ENCODE measurements around the gene FSCN2. TPM values are rescaled to one million over a fixed set of nuclear protein-coding genes. Genes with fewer than 3 reads are reported as not detected.
"Not testable (repeated sequence)": the region's sequence is repeated elsewhere in the genome, so short reads cannot be mapped to it uniquely, and the experiment has no call there.

FSCN2 gene
- total RNA-seq, 3 donors from 2014 or later: 0.48 to 3.2 (median 1.6) TPM

- intact Hi-C loops (cut with DNase I; ENCODE audit: low total_unique reads): no loop called here
- Histone ChIP-seq H3K36me3 (no peaks in the 10 kb centered on the region), H3K27me3 (no peaks in the 10 kb centered on the region), H3K9me3 (no peaks in the 10 kb centered on the region), H3K4me1 (no peaks in the 10 kb centered on the region), H3K27ac (no peak overlapping the region), H3K4me3 (no peak overlapping the region)
- no peak for DNase-seq (ENCODE audit: low spot score in 2 of 2)
- TF ChIP-seq, protein P1, sequence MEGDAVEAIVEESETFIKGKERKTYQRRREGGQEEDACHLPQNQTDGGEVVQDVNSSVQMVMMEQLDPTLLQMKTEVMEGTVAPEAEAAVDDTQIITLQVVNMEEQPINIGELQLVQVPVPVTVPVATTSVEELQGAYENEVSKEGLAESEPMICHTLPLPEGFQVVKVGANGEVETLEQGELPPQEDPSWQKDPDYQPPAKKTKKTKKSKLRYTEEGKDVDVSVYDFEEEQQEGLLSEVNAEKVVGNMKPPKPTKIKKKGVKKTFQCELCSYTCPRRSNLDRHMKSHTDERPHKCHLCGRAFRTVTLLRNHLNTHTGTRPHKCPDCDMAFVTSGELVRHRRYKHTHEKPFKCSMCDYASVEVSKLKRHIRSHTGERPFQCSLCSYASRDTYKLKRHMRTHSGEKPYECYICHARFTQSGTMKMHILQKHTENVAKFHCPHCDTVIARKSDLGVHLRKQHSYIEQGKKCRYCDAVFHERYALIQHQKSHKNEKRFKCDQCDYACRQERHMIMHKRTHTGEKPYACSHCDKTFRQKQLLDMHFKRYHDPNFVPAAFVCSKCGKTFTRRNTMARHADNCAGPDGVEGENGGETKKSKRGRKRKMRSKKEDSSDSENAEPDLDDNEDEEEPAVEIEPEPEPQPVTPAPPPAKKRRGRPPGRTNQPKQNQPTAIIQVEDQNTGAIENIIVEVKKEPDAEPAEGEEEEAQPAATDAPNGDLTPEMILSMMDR (IDR thresholded peaks at IDR 0.05): no peak
Observed at GRCh38 chr17:81582341-81582740, 54.2 kb downstream of the FSCN2 start.

DNA sequence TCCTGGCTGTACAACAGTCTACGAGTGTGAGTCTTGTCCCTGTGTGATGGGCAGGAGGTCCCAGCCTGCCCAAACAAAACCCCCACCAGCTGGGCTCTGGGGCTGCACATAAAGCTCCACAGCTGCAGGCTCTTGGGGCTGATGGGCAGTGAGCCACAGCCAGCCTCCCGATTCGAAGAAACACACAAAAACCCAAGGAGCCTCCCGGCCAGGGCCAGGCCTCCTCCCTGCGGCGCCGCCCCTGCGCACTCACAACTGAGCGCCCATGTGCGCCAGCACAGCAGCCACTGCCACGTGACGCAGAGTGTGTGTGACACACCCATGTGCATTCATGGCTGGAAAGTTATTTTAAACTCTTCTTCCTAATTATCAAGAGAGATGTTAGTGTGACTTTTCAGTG lies 54.6 kb downstream of the FSCN2 start:
- TF ChIP-seq POLR2A (IDR thresholded peaks at IDR 0.05) (no peak), POLR2AphosphoS5 (IDR thresholded peaks at IDR 0.05) (no peak)
- TF ChIP-seq, protein P1 (IDR thresholded peaks at IDR 0.05): no peak
- intact Hi-C loops (cut with DNase I; ENCODE audit: low total_unique reads): no loop called here
- Histone ChIP-seq H3K4me3 (no peak overlapping the region), H3K4me1 (no peaks in the 10 kb centered on the region), H3K9me3 (no peaks in the 10 kb centered on the region), H3K27me3 (no peaks in the 10 kb centered on the region), H3K27ac (no peak overlapping the region), H3K36me3 (no peaks in the 10 kb centered on the region)
- DNase-seq (ENCODE audit: low spot score in 2 of 2): no peak

GRCh38 chr17:81583589-81584342 lies 55.6 kb downstream of the FSCN2 start:
- H3K27me3 ChIP-seq: no peaks in the 10 kb centered on the region
- H3K9me3 ChIP-seq: no peaks in the 10 kb centered on the region
- no peak for TF ChIP-seq POLR2AphosphoS5 (IDR thresholded peaks at IDR 0.05)
- TF ChIP-seq POLR2A (IDR thresholded peaks at IDR 0.05): no peak
- TF ChIP-seq, protein P1 (IDR thresholded peaks at IDR 0.05): no peak
- no peak overlapping the region for H3K4me3 ChIP-seq
- intact Hi-C loops (cut with DNase I; ENCODE audit: low total_unique reads): no loop called here
- H3K36me3 ChIP-seq: no peaks in the 10 kb centered on the region
- H3K4me1 ChIP-seq: no peaks in the 10 kb centered on the region
- no peak overlapping the region for H3K27ac ChIP-seq
- DNase-seq (ENCODE audit: low spot score in 2 of 2): no peak

DNA sequence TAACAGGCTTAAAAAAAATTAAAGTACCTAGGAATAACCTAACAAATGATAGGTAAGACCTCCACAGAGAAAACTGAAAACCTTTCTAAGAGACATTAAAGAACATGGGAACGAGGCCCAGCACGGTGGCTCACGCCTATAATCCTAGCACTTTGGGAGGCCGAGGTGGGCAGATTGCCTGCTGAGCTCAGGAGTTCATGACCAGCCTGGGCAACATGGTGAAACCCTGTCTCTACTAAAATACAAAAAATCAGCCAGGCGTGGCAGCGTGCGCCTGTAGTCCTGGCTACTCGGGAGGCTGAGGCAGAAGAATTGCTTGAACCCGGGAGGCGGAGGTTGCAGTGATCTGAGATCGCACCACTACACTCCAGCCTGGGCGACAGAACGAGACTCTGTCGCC lies 56.6 kb downstream of the FSCN2 start:
- H3K36me3 ChIP-seq; H3K4me3 ChIP-seq; H3K9me3 ChIP-seq; H3K4me1 ChIP-seq; H3K27ac ChIP-seq; H3K27me3 ChIP-seq; intact Hi-C loops (cut with DNase I; ENCODE audit: low total_unique reads); DNase-seq (ENCODE audit: low spot score in 2 of 2): not testable (repeated sequence)

- H3K4me1 ChIP-seq: no peaks in the 10 kb centered on the region
- no peak overlapping the region for H3K4me3 ChIP-seq
- H3K9me3 ChIP-seq: no peaks in the 10 kb centered on the region
- intact Hi-C loops (cut with DNase I; ENCODE audit: low total_unique reads): no loop called here
- DNase-seq (ENCODE audit: low spot score in 2 of 2): no peak
- H3K27me3 ChIP-seq: no peaks in the 10 kb centered on the region
- H3K36me3 ChIP-seq: peaks cover 5% of the 10 kb centered on the region
- no peak overlapping the region for H3K27ac ChIP-seq
- TF ChIP-seq, protein P1 (IDR thresholded peaks at IDR 0.05): no peak
- no peak for TF ChIP-seq POLR2A (IDR thresholded peaks at IDR 0.05)
- no peak for TF ChIP-seq POLR2AphosphoS5 (IDR thresholded peaks at IDR 0.05)
Observed at GRCh38 chr17:81586096-81586495, 57.9 kb downstream of the FSCN2 start.

Other genes starting within 250 kb of the FSCN2 start
- 100 to 1,000 TPM in 1 of 3 donors, 10 to 100 TPM in 2; 52.4 to 104 (median 85.2) TPM for gene SLC38A10, start 233.1 kb upstream of the FSCN2 start, total RNA-seq
- 10 to 100 TPM in 2 of 3 donors, 1 to 10 TPM in 1; 7.4 to 17.0 (median 11.7) TPM for gene BAHCC1, start 132.9 kb upstream of the FSCN2 start, total RNA-seq
- gene ACTG1, start 15.6 kb upstream of the FSCN2 start, total RNA-seq: 1,000 to 10,000 TPM; 2,222 to 2,764 (median 2,750) TPM
- 10 to 100 TPM; 13.0 to 23.1 (median 20.6) TPM for gene FAAP100, start 24.0 kb downstream of the FSCN2 start, total RNA-seq
- gene NPLOC4, start 108.7 kb downstream of the FSCN2 start, total RNA-seq: 10 to 100 TPM; 56.0 to 69.0 (median 57.8) TPM
- 1 to 10 TPM in 2 of 3 donors, under 1 TPM in 1; 0.80 to 3.5 (median 2.6) TPM for gene TSPAN10, start 108.8 kb downstream of the FSCN2 start, total RNA-seq
- gene PDE6G, start 128.2 kb downstream of the FSCN2 start, total RNA-seq: 1 to 10 TPM in 1 of 3 donors, not detected in 2; 1.9 TPM
- gene OXLD1, start 138.2 kb downstream of the FSCN2 start, total RNA-seq: 10 to 100 TPM; 34.4 to 43.6 (median 42.6) TPM
- 10 to 100 TPM in 2 of 3 donors, 1 to 10 TPM in 1; 8.6 to 14.4 (median 11.6) TPM for gene CCDC137, start 138.4 kb downstream of the FSCN2 start, total RNA-seq
- 10 to 100 TPM; 34.9 to 44.2 (median 37.5) TPM for gene ARL16, start 155.4 kb downstream of the FSCN2 start, total RNA-seq
- 10 to 100 TPM; 61.0 to 75.0 (median 64.6) TPM for gene HGS, start 155.6 kb downstream of the FSCN2 start, total RNA-seq
- 10 to 100 TPM; 18.4 to 32.3 (median 32.1) TPM for gene MRPL12, start 175.0 kb downstream of the FSCN2 start, total RNA-seq
- 10 to 100 TPM in 2 of 3 donors, 1 to 10 TPM in 1; 9.8 to 28.0 (median 24.4) TPM for gene SLC25A10, start 183.9 kb downstream of the FSCN2 start, total RNA-seq

Data from breast epithelium (tissue), 4 donors.